M059J (cell line): ENCODE results near the gene C11orf24. TPM values are rescaled to one million over a fixed set of nuclear protein-coding genes. Genes with fewer than 3 reads are reported as not detected.
"Not testable (repeated sequence)": the region's sequence is repeated elsewhere in the genome, so short reads cannot be mapped to it uniquely, and the experiment has no call there.

Experiments
- DNase-seq: peaks from one replicate; pipeline ENCODE4 v3.0.0-alpha.2; 2012; ENCODE audit warnings: low read depth
- total RNA-seq: library from RNA; depleted of rRNA; stranded (reverse); fragments of >200 nt; shearing (Covaris generic); gene quantifications from 2 replicates; pipeline ENCODE4 v1.2.3, GENCODE V29; 2014

The C11orf24 gene
- total RNA-seq, 1 experiment from 2014 or later = 59.2 TPM

GRCh38 chr11:68251765-68252164 lies 20.0 kb downstream of the C11orf24 start:
- no peak for DNase-seq

DNA sequence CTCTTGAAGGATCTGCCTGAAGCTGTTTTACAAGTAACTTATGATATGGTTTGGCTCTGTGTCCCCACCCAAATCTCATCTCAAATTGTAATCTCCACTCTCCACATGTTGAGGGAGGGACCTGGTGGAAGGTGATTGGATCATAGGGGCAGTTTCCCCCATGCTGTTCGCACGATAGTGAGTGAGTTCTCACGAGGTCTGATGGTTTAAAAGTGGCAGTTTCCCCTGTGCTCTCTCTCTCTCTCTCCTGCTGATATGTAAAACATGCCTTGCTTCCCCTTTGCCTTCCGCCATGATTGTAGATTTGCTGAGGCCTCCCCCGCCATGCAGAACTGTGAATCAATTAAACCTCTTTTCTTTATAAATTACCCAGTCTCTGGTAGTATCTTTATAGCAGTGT lies 26.9 kb downstream of the C11orf24 start:
- not testable (repeated sequence) for DNase-seq

GRCh38 chr11:68243847-68244246 lies 27.9 kb downstream of the C11orf24 start:
- DNase-seq = not testable (repeated sequence)

DNA sequence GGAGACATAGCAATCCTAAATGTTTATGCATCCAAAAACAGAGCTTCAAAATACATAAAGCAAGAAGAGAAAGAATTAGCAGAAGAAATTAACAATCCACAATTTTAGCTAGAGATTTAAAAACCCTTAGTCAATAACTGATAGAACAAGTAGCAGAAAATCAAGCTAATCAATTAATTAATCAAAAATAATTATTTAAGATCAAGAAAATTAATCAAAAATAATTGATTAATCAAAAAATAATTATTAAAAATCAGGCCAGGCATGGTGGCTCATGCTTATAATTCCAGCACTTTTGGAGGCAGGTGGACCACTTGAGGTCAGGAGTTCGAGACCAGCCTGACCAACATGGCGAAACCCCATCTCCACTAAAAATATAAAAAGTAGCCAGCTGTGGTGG lies 29.2 kb downstream of the C11orf24 start:
- DNase-seq = no peak

DNA sequence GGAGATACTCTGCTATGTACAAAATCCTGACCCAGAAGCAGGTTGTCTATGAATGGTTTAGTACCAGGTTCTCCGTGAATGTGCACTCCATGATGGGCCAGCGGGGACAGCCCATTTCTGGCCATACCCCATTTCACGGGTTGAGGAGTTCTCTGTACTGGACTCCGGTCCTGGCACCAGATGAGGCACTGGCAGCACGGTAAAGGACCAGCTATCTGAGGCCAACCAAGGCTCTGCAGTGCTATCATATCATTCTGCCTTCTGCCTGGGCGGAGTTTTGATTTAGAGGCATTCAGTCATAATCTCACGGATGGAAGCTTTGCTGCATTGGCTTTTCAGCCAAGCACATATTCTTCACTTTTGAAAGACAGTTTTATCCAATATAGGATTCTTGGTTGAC lies 40.2 kb downstream of the C11orf24 start:
- no peak for DNase-seq

- DNase-seq = no peak
These were observed 42.2 kb downstream of the C11orf24 start for GRCh38 chr11:68229601-68230000.

GRCh38 chr11:68226421-68226820 lies 45.4 kb downstream of the C11orf24 start:
- no peak for DNase-seq

DNA sequence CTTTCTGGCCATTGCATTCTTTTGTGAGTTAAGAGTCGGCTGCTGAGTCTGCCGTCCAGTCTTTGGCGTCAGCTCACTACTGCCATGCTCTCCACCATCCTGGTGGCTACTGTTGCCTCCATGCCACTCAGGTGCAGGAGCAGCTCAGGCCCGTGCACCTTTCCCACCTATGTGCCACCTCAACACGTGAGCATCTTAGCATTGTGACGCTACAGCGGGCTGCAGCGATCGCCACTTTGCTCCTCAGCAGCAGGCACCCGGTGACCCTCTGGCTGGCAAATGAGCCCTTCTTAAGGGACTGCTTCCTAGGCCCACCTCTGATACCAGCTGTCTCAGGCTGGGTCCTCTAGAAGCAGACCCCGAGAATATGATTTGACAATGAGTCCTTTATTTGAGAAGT lies 47.2 kb downstream of the C11orf24 start:
- DNase-seq = no peak

DNA sequence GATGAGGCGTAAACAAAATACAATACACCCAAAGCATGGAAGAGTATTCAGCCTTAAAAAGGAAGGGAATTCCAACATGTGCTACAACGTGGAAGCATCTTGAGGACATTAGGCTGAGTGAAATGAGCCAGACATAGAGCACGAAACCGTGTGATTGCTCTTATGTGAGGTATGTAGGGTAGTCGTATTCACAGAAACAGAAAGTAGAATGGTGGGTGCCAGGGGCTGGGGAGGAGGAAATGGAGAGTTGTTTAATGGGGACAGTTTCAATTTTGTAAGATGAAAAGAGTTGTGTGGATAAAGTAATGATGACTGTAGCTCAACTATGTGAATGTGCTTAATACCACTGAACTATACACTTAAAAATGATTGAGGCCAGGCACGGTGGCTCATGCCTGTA lies 48.5 kb downstream of the C11orf24 start:
- DNase-seq = no peak

GRCh38 chr11:68221406-68221805 lies 50.4 kb downstream of the C11orf24 start:
- DNase-seq = no peak

DNA sequence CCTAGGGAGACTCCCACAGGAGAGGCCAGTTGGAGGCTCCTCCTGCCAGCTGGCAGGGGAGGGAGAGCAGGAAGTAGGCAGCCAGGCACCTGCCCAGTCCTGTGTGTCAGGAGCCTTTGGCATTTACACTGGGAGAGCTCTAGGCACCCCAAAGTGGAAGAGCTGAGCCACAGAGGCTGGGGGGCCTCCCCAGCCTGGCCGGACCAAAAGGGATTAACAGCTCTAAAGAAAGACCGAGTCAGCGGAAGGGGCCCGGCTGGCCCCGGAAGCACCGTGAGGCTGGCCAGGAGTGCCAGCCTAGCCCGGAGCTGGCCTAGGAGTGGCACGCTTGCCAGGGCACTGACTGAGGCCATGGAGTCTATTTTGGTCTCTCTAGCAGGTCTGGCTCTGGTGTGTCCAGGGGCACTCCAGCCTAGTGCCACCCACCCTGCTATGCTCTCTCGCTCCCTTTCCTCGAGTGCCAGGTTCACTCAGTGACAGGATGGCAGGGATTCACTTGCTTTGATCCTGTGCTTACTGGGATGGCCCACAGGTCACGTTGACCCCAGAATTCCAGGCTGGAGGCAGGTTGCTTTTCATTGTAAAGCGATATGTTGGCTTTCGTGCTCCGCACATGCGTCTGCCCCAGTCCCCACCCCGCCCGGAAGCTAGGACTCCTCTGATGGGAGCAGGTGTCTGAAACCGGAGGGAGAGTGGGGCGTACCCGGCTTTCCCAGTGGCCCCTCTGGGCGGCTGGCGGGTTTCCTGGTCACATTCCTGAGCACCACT lies 55.4 kb downstream of the C11orf24 start:
- peak; percentile 18 for DNase-seq

DNA sequence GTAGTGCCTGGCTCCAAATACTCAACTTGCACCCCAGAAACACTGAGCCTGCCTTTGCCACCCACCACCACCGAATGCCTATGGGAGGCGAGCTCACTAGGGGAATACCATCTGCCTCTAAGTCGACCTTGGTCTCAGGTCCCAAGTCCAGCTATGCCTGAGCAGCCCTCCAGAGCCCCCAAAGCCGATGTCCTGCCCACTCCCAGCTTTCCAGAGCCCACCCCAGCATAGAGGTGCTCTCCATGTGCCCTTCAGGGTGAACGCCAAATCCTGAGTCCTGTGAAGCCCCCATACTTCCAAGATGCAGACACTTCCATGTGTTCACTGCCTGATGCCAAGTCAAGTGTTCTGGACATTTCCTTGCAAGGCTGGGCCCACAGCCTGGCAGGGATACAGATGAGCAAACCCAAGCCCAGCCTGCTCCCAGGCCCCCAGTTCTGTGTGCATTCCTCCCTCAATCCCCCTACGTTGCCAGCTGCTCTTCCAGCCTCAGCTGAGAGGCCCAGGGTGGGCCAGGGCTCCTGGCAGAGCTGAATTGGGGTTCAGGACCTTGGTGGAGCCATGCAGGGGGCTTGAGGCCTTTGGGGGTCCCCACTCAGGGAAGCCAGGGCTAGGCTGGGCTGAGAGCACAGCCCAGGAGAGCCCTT lies 56.1 kb downstream of the C11orf24 start:
- DNase-seq = no peak

DNA sequence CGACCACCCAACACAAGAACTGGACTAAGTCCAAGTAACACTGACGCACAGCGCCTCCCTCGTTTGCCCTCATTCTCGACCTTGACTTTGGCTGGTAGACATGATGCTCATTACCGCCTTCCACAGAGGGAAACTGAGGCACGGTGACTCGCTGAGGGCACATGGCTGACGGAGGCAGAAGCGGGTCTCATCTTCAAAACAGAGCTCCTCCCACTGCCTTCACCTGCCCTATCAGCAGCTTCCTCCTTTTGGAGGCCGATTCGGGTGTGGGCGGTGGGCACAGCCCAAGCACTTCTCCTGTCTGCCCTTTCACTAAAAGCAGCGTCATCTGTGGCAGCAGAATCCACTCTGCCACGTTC lies 56.7 kb downstream of the C11orf24 start:
- no peak for DNase-seq

GRCh38 chr11:68214173-68215086 lies 57.3 kb downstream of the C11orf24 start:
- peak; percentile 10 for DNase-seq

DNA sequence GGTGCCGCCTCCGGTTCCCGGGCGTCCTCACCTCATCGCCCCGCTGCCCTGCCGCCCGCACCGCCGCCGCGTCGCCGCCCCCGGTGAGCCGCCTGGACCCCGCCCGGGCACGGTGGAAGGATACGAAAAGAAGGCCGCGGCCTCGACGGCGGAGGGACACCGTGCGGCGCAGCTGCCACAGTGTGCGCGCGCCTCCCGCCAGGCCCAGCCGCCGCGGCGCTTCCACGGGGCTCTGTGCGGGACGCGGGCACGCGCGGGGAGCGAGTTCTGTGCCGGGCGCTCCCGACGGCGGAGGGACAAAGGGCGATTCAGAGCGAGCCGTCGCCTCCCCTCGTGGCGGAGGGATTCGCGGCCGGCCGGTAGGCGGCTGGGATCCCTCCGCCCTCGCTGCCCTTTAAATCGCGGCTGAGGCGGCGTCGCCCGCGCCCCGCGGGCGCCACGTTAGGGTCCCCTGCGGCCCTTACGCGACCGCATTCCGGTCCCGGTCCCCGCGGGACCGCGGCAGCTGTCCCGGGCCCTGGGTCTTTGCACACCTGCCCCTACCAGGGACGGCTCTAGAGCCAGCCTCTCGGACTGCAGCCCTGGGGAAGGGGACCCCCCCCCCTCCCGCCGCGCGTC lies 58.1 kb downstream of the C11orf24 start:
- DNase-seq = peak; percentile 85

- no peak for DNase-seq
These were observed 58.6 kb downstream of the C11orf24 start, which contains the start of gene KMT5B for GRCh38 chr11:68213135-68213515. Gene KMT5B (minus strand): TSS chr11:68213296. CDS start chr11:68190076, 23,220 bp downstream.

DNA sequence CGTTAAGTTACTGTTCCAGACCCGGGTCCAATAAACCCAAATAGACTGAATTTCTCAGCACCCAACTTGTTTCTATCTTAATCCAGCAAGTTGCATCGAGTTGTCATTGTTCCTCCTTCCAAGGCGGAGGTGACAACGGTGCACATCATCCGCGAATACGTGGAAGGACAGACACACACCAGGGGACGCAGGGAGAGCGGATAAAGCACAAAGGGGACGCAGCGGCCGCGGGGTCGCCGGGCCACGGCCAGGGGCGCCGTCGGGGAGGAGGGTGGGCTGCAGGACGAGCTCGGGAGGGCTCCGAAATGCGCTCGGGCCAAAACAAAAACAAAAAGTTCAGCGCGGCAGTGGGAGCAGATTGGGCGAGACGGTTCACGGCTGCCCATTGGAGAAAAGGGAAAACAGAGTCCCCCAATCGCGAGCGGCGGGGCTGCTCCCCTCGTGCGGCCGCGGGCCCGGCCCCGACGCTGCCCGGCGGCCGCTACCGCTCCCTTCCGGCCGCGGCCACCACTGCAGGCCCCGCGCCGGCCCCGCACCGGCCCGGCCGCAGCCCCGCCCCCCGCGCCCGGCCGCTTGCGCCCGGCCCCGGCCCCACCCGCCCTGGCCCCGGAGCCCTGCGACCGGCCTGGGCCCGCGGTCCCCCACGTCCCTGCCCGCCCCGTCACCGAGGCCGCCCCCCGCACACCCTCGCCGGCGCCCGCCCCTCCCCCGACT lies 59.2 kb downstream of the C11orf24 start:
- DNase-seq = peak; percentile 74

DNA sequence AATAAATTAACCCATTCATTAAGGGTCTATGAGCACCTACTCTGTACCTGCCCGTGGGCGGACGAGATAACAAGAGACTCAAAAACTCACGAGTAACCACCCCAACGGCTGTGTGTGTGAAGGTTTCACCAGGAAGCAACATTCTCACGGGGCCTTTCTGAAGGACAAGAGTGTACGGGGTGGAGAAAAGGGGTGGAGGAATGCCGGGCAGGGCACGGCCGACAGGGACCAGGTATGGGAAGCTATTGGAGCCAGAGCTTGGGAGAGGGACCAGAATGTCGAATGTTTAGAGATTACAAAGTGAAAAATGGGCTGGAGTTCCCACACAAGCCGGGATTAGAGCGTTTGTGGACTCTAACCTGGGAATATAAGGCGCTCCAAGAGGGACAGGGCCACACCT lies 60.2 kb downstream of the C11orf24 start:
- no peak for DNase-seq
